ENCODE results near the gene RBCK1.
A peak's percentile ranks its signal among the peaks of the same experiment; 100 is the strongest.
"Not testable (repeated sequence)": the region's sequence is repeated elsewhere in the genome, so short reads cannot be mapped to it uniquely, and the experiment has no call there.

The RBCK1 gene

GRCh38 chr20:440148-440547 is 32.0 kb downstream of the RBCK1 start:
- no peak for DNase-seq

GRCh38 chr20:440636-441035 is 32.5 kb downstream of the RBCK1 start:
- no peak for DNase-seq

GRCh38 chr20:443223-443775 is 35.2 kb downstream of the RBCK1 start:
- DNase-seq: no peak

- peak in 1 of 2 experiments; percentile 17 for DNase-seq
Observed at GRCh38 chr20:444117-444516, 36.0 kb downstream of the RBCK1 start.

- no peak for DNase-seq
Observed at GRCh38 chr20:444862-445426, 36.8 kb downstream of the RBCK1 start.

- DNase-seq: no peak
Observed at GRCh38 chr20:445514-446336, 37.6 kb downstream of the RBCK1 start.

GRCh38 chr20:452021-452420 is 43.9 kb downstream of the RBCK1 start:
- DNase-seq: not testable (repeated sequence)

GRCh38 chr20:454951-455350 is 46.9 kb downstream of the RBCK1 start:
- no peak for DNase-seq

- no peak for DNase-seq
Observed at GRCh38 chr20:458776-459175, 50.7 kb downstream of the RBCK1 start.

GRCh38 chr20:460180-460579 is 52.1 kb downstream of the RBCK1 start:
- DNase-seq: no peak

- no peak for DNase-seq
Observed at GRCh38 chr20:460707-461106, 52.6 kb downstream of the RBCK1 start.

- DNase-seq: no peak
Observed at GRCh38 chr20:461254-462198, 53.4 kb downstream of the RBCK1 start.

GRCh38 chr20:462199-462991 is 54.3 kb downstream of the RBCK1 start, which contains the start of gene TBC1D20:
TSS of gene TBC1D20 (minus strand) at chr20:462533. CDS start at chr20:462405, 128 bp downstream.
- peak in 1 of 2 experiments; percentile 38 for DNase-seq

GRCh38 chr20:467755-468154 is 59.7 kb downstream of the RBCK1 start:
- no peak for DNase-seq

GRCh38 chr20:469746-470490 is 61.8 kb downstream of the RBCK1 start:
- DNase-seq: no peak

GRCh38 chr20:472137-472846 is 64.2 kb downstream of the RBCK1 start:
- DNase-seq: no peak

- DNase-seq: no peak
Observed at GRCh38 chr20:472889-473292, 64.8 kb downstream of the RBCK1 start.

- DNase-seq: no peak
Observed at GRCh38 chr20:474581-474980, 66.5 kb downstream of the RBCK1 start.

GRCh38 chr20:475463-476357 is 67.6 kb downstream of the RBCK1 start:
- DNase-seq: no peak

Measured in cerebellar nuclear complex (tissue), 1 donor.